SK-N-SH (cell line): ENCODE measurements around the gene RGS18. TPM values are rescaled to one million over a fixed set of nuclear protein-coding genes. Genes with fewer than 3 reads are reported as not detected.

Experiments used
- CTCF ChIA-PET: fragments of 300-600, 350-600 bp; formaldehyde crosslinking; extraction: SDS; loops from one replicate; lab custom pipeline; 2021; lab: Yijun Ruan, JAX
- POLR2A ChIA-PET: fragments of 350-600 bp; sonication (Branson Sonifier 250); formaldehyde crosslinking; extraction: SDS; loops from one replicate; lab custom pipeline; 2020; ENCODE audit warnings: antibody characterized with exemption, inconsistent platforms; lab: Yijun Ruan, JAX
- DNase-seq: peaks from one replicate; pipeline ENCODE4 v3.0.0; 2012
- H2AFZ ChIP-seq: fragments of 200-600 bp; sonication (generic); 2 replicates; pipeline ENCODE4 v1.8.1; 2016; ENCODE audit warnings: antibody characterized with exemption, mild to moderate bottlenecking, low read depth
- H3F3A ChIP-seq: fragments of 200-600 bp; sonication (generic); replicated peaks from 2 replicates; pipeline ENCODE3; 2016; ENCODE audit warnings: antibody characterized with exemption, mild to moderate bottlenecking; ENCODE audit not compliant: insufficient read depth
- H3K27ac ChIP-seq, 2 experiments: fragments of 200-500 bp in 1 of 2; fragments of 200-600 bp in 1 of 2; sonication (Bioruptor generic) in 1 of 2; sonication (generic), shearing (Covaris generic) in 1 of 2; 2 replicates each; pipeline versions ENCODE4 v1.5.1 to v1.6.1; 2014 to 2016; ENCODE audit warnings: low read depth in 2 of 2, inconsistent platforms in 1 of 2, low read length in 1 of 2, mild to moderate bottlenecking in 1 of 2, mixed read lengths in 1 of 2
- H3K27me3 ChIP-seq: fragments of 200-600 bp; sonication (generic), shearing (Covaris generic); 2 replicates; pipeline ENCODE4 v1.6.1; 2016; ENCODE audit warnings: mixed run types; ENCODE audit not compliant: insufficient read depth
- H3K36me3 ChIP-seq, 2 experiments: fragments of 200-500 bp in 1 of 2; fragments of 200-600 bp in 1 of 2; sonication (Bioruptor generic) in 1 of 2; sonication (generic) in 1 of 2; replicated peaks in 1 of 2; 2 replicates each; pipeline versions ENCODE3 to v1.5.1; 2014 to 2016; ENCODE audit warnings: low read length in 1 of 2, mild to moderate bottlenecking in 1 of 2; ENCODE audit not compliant: insufficient read depth in 2 of 2, control insufficient read depth in 1 of 2
- H3K4me1 ChIP-seq, 2 experiments: fragments of 200-500 bp in 1 of 2; fragments of 200-600 bp in 1 of 2; sonication (Bioruptor generic) in 1 of 2; sonication (generic), shearing (Covaris generic) in 1 of 2; 2 replicates each; pipeline versions ENCODE4 v1.5.1 to v1.6.1; 2014 to 2016; ENCODE audit warnings: low read depth in 1 of 2, low read length in 1 of 2, mixed run types in 1 of 2; ENCODE audit not compliant: insufficient read depth in 2 of 2, control insufficient read depth in 1 of 2
- H3K4me2 ChIP-seq: fragments of 200-600 bp; sonication (generic), shearing (Covaris generic); 2 replicates; pipeline ENCODE4 v1.6.1; 2017; ENCODE audit warnings: mixed run types
- H3K4me3 ChIP-seq, 2 experiments: fragments of 200-500 bp in 1 of 2; fragments of 200-600 bp in 1 of 2; sonication (Bioruptor generic) in 1 of 2; sonication (generic), shearing (Covaris generic) in 1 of 2; 2 replicates each; pipeline versions ENCODE4 v1.5.1 to v1.8.1; 2014 to 2016; ENCODE audit warnings: low read depth in 2 of 2, inconsistent platforms in 1 of 2, low read length in 1 of 2, mild to moderate bottlenecking in 1 of 2, mixed read lengths in 1 of 2, moderate library complexity in 1 of 2
- H3K79me2 ChIP-seq: fragments of 200-600 bp; sonication (generic); 2 replicates; pipeline ENCODE4 v1.8.1; 2017; ENCODE audit warnings: mild to moderate bottlenecking; ENCODE audit not compliant: insufficient read depth
- H3K9ac ChIP-seq: fragments of 200-600 bp; sonication (generic); 2 replicates; pipeline ENCODE4 v1.6.1; 2017; ENCODE audit warnings: mixed run types
- H3K9me2 ChIP-seq: fragments of 200-600 bp; sonication (generic); 2 replicates; pipeline ENCODE4 v1.6.1; 2017; ENCODE audit warnings: mixed run types
- H3K9me3 ChIP-seq: fragments of 200-600 bp; sonication (generic); 2 replicates; pipeline ENCODE4 v1.6.1; 2017; ENCODE audit warnings: mixed run types, mild to moderate bottlenecking, moderate library complexity
- H4K20me1 ChIP-seq: fragments of 200-600 bp; sonication (generic); 2 replicates; pipeline ENCODE4 v1.6.1; 2017; ENCODE audit warnings: mild to moderate bottlenecking, mixed run types; ENCODE audit not compliant: insufficient read depth
- FOSL2 ChIP-seq: IDR thresholded peaks from 2 replicates; pipeline ENCODE4 v1.4.0; 2012; ENCODE audit warnings: low read depth, mild to moderate bottlenecking, moderate library complexity, borderline replicate concordance
- FOXJ3 ChIP-seq: sonication (generic); formaldehyde crosslinking; IDR thresholded peaks from 2 replicates; pipeline ENCODE4 v1.5.1; 2020; ENCODE audit warnings: mild to moderate bottlenecking, missing genetic modification reagents
- FOXM1 ChIP-seq: IDR thresholded peaks from 2 replicates; pipeline ENCODE4 v1.4.0; 2012; ENCODE audit warnings: low read depth, mild to moderate bottlenecking
- MXI1 ChIP-seq: IDR thresholded peaks from 2 replicates; pipeline ENCODE4 v1.6.1; 2012; ENCODE audit warnings: mild to moderate bottlenecking, low read depth, low read length, improper control_type of control experiment
- NRF1 ChIP-seq: IDR thresholded peaks from 2 replicates; pipeline ENCODE4 v1.6.1; 2012; ENCODE audit warnings: low read depth, mild to moderate bottlenecking, low read length
- RAD21 ChIP-seq: IDR thresholded peaks from 2 replicates; pipeline ENCODE4 v1.6.1; 2012; ENCODE audit warnings: mild to moderate bottlenecking, low read length
- RFX5 ChIP-seq: IDR thresholded peaks from 2 replicates; pipeline ENCODE4 v1.6.1; 2012; ENCODE audit warnings: mild to moderate bottlenecking, improper control_type of control experiment, low read length
- RXRA ChIP-seq: IDR thresholded peaks from 2 replicates; pipeline ENCODE4 v1.4.0; 2012; ENCODE audit warnings: low read depth, mild to moderate bottlenecking, borderline replicate concordance
- SIN3A ChIP-seq: IDR thresholded peaks from 2 replicates; pipeline ENCODE4 v1.6.1; 2012; ENCODE audit warnings: low read depth, mild to moderate bottlenecking, low read length, moderate library complexity, borderline replicate concordance
- TAF1 ChIP-seq: IDR thresholded peaks from 2 replicates; pipeline ENCODE4 v1.6.1; 2012; ENCODE audit warnings: low read depth, mild to moderate bottlenecking, low read length, moderate library complexity, borderline replicate concordance
- TEAD4 ChIP-seq: IDR thresholded peaks from 2 replicates; pipeline ENCODE4 v1.4.0; 2012; ENCODE audit warnings: mild to moderate bottlenecking, borderline replicate concordance; ENCODE audit not compliant: insufficient read depth
- WGBS: methylation state at CpG from one replicate; pipeline ENCODE4 v1.1.6; 2017; ENCODE audit warnings: low lambda C conversion rate; 5-methylcytosine and 5-hydroxymethylcytosine counted together
- polyA plus RNA-seq, 3 experiments: library from polyadenylated mRNA; depleted of rRNA; stranded (reverse); fragments of >200 nt; gene quantifications; 2 replicates each; pipeline ENCODE4 v1.2.3, GENCODE V29; 2012
- TF ChIP-seq, protein P1 (sequence below): fragments of 150-350 bp; IDR thresholded peaks from 2 replicates; pipeline ENCODE4 v1.6.1; 2016; ENCODE audit warnings: mild to moderate bottlenecking, low read depth, low read length
- TF ChIP-seq, protein P2 (sequence below): IDR thresholded peaks from 2 replicates; pipeline ENCODE4 v1.4.0; 2012; ENCODE audit warnings: low read depth, borderline replicate concordance
- TF ChIP-seq, protein P3 (sequence below): IDR thresholded peaks from 2 replicates; pipeline ENCODE4 v1.4.0; 2012; ENCODE audit warnings: low read depth
- TF ChIP-seq, protein P4 (sequence below): fragments of 150-350 bp; IDR thresholded peaks from 2 replicates; pipeline ENCODE4 v1.6.1; 2017; ENCODE audit warnings: antibody characterized with exemption, low read length, low read depth, borderline replicate concordance
- TF ChIP-seq, protein P5 (sequence below): IDR thresholded peaks from 2 replicates; pipeline ENCODE4; 2012
- TF ChIP-seq, protein P6 (sequence below): IDR thresholded peaks from 2 replicates; pipeline ENCODE4 v1.6.1; 2012; ENCODE audit warnings: mild to moderate bottlenecking, low read depth, low read length, moderate library complexity

The RGS18 gene, protein sequence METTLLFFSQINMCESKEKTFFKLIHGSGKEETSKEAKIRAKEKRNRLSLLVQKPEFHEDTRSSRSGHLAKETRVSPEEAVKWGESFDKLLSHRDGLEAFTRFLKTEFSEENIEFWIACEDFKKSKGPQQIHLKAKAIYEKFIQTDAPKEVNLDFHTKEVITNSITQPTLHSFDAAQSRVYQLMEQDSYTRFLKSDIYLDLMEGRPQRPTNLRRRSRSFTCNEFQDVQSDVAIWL
- polyA plus RNA-seq (2012; rRNA removed): not detected in 2 replicates
- not detected in 2 replicates for polyA plus RNA-seq (2012; cell fraction: cytosol; rRNA removed)
- not detected in 2 replicates for polyA plus RNA-seq (2012; cell fraction: nucleus; rRNA removed)

DNA sequence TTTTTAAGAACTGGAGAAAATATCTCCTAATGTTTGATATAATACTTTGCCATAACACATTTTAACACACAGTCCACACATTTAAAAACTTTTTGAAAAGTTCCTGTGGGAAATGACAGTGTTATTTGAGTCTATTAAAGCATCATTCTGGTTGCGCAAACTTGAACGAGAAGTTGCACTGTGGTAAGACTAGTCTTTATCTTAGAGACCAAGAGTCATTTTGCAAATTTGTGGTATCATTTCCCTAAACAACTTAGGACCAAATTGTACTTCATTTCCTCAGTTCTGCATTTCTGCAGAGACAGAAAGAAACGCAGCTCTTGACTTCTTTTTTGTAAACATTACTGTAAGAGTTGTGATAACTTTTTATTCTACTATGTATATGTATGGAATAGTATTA lies at the start of gene RGS18:
TSS of gene RGS18 (plus strand) at position 282 of the 400 bp plus-strand sequence. CDS start 176 bp downstream, outside the sequence.
- H3K27ac ChIP-seq: no peak within 1 kb of the TSS
- H3K27me3 ChIP-seq: peaks cover 4% of the 10 kb centered on the region; the same call in 1 of the 2 replicates
- DNase-seq: no peak
- no peaks in the 10 kb centered on the region for H3K9me2 ChIP-seq
- no peak within 1 kb of the TSS for H3K9ac ChIP-seq
- H3K79me2 ChIP-seq: no peaks in the 10 kb centered on the region
- H3K4me2 ChIP-seq: no peak within 1 kb of the TSS
- peaks cover 8% of the 10 kb centered on the region; the same call in 1 of the 2 replicates for H3K9me3 ChIP-seq
- H4K20me1 ChIP-seq: no peaks in the 10 kb centered on the region
- H2AFZ ChIP-seq: peak within 1 kb of the TSS; percentile 24; the same call in 1 of the 2 replicates
- WGBS: 60% methylated on average over 3 of the region's 3 CpGs
- H3F3A ChIP-seq: no peaks in the 10 kb centered on the region
- no peaks in the 10 kb centered on the region for H3K4me1 ChIP-seq
- H3K4me3 ChIP-seq: no peak within 1 kb of the TSS
- CTCF ChIA-PET: no interaction called here
- POLR2A ChIA-PET: no interaction called here
- H3K36me3 ChIP-seq: no peaks in the 10 kb centered on the region
- TF ChIP-seq, protein P1, sequence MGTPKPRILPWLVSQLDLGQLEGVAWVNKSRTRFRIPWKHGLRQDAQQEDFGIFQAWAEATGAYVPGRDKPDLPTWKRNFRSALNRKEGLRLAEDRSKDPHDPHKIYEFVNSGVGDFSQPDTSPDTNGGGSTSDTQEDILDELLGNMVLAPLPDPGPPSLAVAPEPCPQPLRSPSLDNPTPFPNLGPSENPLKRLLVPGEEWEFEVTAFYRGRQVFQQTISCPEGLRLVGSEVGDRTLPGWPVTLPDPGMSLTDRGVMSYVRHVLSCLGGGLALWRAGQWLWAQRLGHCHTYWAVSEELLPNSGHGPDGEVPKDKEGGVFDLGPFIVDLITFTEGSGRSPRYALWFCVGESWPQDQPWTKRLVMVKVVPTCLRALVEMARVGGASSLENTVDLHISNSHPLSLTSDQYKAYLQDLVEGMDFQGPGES: no peak
- TF ChIP-seq TAF1: no peak
- no peak for TF ChIP-seq MXI1
- TF ChIP-seq RXRA: no peak

DNA sequence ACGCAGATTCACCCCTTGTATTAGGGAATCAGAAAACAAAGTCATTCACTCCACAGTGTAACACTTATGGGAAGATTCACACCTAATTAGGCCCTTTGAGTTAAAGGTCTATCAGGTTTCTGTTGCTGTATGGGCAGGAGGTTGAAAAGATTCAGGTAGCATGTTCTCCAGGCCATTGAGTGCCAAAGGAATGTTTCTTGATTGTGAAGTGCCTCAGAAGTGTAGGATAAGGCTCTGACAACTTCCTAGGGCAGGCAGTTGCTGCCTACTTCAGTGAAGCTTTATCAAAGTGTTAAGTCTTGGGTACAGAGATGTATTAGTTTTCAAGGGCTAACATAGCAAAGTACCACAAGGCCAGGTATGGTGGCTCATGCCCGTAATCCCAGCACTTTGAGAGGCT lies 48.7 kb upstream of the RGS18 start:
- Histone ChIP-seq H3K27me3 (no peaks in the 10 kb centered on the region; the same call in 1 of the 2 replicates), H4K20me1 (no peaks in the 10 kb centered on the region), H3K4me2 (no peak overlapping the region), H3K27ac (no peak overlapping the region), H3F3A (no peaks in the 10 kb centered on the region), H3K9me2 (no peaks in the 10 kb centered on the region), H3K4me3 (no peak overlapping the region), H2AFZ (no peak overlapping the region), H3K4me1 (peaks cover 0 to 10% of the 10 kb centered on the region in 2 experiments; a peak in 1 of 4 replicates), H3K36me3 (no peaks in the 10 kb centered on the region), H3K9ac (no peak overlapping the region), H3K9me3 (no peaks in the 10 kb centered on the region), H3K79me2 (no peaks in the 10 kb centered on the region)
- POLR2A ChIA-PET: no interaction called here
- WGBS: 24% methylated on average over 2 of the region's 2 CpGs
- CTCF ChIA-PET: no interaction called here
- DNase-seq: no peak
- TF ChIP-seq, protein P2, sequence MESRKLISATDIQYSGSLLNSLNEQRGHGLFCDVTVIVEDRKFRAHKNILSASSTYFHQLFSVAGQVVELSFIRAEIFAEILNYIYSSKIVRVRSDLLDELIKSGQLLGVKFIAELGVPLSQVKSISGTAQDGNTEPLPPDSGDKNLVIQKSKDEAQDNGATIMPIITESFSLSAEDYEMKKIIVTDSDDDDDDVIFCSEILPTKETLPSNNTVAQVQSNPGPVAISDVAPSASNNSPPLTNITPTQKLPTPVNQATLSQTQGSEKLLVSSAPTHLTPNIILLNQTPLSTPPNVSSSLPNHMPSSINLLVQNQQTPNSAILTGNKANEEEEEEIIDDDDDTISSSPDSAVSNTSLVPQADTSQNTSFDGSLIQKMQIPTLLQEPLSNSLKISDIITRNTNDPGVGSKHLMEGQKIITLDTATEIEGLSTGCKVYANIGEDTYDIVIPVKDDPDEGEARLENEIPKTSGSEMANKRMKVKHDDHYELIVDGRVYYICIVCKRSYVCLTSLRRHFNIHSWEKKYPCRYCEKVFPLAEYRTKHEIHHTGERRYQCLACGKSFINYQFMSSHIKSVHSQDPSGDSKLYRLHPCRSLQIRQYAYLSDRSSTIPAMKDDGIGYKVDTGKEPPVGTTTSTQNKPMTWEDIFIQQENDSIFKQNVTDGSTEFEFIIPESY: no peak
- TF ChIP-seq RAD21 (no peak), RFX5 (no peak), FOXJ3 (CRISPR knock-in tag) (no peak), FOSL2 (no peak), FOXM1 (no peak), TEAD4 (no peak), MXI1 (no peak), SIN3A (no peak), NRF1 (no peak)
- TF ChIP-seq, protein P3, sequence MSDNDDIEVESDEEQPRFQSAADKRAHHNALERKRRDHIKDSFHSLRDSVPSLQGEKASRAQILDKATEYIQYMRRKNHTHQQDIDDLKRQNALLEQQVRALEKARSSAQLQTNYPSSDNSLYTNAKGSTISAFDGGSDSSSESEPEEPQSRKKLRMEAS: no peak
- TF ChIP-seq, protein P4, sequence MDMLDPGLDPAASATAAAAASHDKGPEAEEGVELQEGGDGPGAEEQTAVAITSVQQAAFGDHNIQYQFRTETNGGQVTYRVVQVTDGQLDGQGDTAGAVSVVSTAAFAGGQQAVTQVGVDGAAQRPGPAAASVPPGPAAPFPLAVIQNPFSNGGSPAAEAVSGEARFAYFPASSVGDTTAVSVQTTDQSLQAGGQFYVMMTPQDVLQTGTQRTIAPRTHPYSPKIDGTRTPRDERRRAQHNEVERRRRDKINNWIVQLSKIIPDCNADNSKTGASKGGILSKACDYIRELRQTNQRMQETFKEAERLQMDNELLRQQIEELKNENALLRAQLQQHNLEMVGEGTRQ: no peak
- TF ChIP-seq, protein P5, sequence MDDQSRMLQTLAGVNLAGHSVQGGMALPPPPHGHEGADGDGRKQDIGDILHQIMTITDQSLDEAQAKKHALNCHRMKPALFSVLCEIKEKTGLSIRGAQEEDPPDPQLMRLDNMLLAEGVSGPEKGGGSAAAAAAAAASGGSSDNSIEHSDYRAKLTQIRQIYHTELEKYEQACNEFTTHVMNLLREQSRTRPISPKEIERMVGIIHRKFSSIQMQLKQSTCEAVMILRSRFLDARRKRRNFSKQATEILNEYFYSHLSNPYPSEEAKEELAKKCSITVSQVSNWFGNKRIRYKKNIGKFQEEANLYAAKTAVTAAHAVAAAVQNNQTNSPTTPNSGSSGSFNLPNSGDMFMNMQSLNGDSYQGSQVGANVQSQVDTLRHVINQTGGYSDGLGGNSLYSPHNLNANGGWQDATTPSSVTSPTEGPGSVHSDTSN: no peak
- TF ChIP-seq, protein P6, sequence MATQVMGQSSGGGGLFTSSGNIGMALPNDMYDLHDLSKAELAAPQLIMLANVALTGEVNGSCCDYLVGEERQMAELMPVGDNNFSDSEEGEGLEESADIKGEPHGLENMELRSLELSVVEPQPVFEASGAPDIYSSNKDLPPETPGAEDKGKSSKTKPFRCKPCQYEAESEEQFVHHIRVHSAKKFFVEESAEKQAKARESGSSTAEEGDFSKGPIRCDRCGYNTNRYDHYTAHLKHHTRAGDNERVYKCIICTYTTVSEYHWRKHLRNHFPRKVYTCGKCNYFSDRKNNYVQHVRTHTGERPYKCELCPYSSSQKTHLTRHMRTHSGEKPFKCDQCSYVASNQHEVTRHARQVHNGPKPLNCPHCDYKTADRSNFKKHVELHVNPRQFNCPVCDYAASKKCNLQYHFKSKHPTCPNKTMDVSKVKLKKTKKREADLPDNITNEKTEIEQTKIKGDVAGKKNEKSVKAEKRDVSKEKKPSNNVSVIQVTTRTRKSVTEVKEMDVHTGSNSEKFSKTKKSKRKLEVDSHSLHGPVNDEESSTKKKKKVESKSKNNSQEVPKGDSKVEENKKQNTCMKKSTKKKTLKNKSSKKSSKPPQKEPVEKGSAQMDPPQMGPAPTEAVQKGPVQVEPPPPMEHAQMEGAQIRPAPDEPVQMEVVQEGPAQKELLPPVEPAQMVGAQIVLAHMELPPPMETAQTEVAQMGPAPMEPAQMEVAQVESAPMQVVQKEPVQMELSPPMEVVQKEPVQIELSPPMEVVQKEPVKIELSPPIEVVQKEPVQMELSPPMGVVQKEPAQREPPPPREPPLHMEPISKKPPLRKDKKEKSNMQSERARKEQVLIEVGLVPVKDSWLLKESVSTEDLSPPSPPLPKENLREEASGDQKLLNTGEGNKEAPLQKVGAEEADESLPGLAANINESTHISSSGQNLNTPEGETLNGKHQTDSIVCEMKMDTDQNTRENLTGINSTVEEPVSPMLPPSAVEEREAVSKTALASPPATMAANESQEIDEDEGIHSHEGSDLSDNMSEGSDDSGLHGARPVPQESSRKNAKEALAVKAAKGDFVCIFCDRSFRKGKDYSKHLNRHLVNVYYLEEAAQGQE: no peak
